Glutamatergic neuron (in vitro differentiated cells): ENCODE measurements around the gene DAPK1. TPM values are rescaled to one million over a fixed set of nuclear protein-coding genes. Genes with fewer than 3 reads are reported as not detected.

Experiments used
- DNase-seq: peaks from one replicate; pipeline ENCODE4 v3.0.0; 2022
- H3K27ac Mint-ChIP-seq: one replicate; pipeline ENCODE4 v1.8.0; 2020; ENCODE audit warnings: mild to moderate bottlenecking, mixed read lengths, inconsistent platforms; ENCODE audit not compliant: unreplicated experiment
- H3K27me3 Mint-ChIP-seq: one replicate; pipeline ENCODE4 v1.8.0; 2020; ENCODE audit warnings: mild to moderate bottlenecking, moderate library complexity, mixed read lengths, inconsistent platforms; ENCODE audit not compliant: unreplicated experiment
- H3K36me3 Mint-ChIP-seq: one replicate; pipeline ENCODE4 v1.8.0; 2020; ENCODE audit warnings: mild to moderate bottlenecking, mixed read lengths, inconsistent platforms; ENCODE audit not compliant: unreplicated experiment
- H3K4me1 Mint-ChIP-seq: one replicate; pipeline ENCODE4 v1.8.0; 2020; ENCODE audit warnings: mild to moderate bottlenecking, low read depth, mixed read lengths, inconsistent platforms; ENCODE audit not compliant: unreplicated experiment
- H3K4me3 Mint-ChIP-seq: one replicate; pipeline ENCODE4 v1.8.0; 2020; ENCODE audit warnings: mild to moderate bottlenecking, mixed read lengths, inconsistent platforms; ENCODE audit not compliant: unreplicated experiment
- H3K9me3 Mint-ChIP-seq: one replicate; pipeline ENCODE4 v1.8.0; 2020; ENCODE audit warnings: mild to moderate bottlenecking, moderate library complexity, mixed read lengths, inconsistent platforms; ENCODE audit not compliant: unreplicated experiment
- total RNA-seq: library from RNA; stranded (reverse); fragmentation: NEBNext Ultra II Directional; extraction: Animal tissue kit (Norgen Biotek cat#: 25700); gene quantifications from one replicate; pipeline ENCODE4 v1.2.1, GENCODE V29; 2021; ENCODE audit not compliant: unreplicated experiment
- TF ChIP-seq, protein P1 (sequence below): fragments of 200-600 bp; sonication (generic); IDR thresholded peaks from one replicate; pipeline ENCODE4 v1.5.0; 2021; ENCODE audit not compliant: partially characterized antibody, unreplicated experiment

DAPK1 gene
- total RNA-seq, 1 donor from 2014 or later: 384 TPM

DNA sequence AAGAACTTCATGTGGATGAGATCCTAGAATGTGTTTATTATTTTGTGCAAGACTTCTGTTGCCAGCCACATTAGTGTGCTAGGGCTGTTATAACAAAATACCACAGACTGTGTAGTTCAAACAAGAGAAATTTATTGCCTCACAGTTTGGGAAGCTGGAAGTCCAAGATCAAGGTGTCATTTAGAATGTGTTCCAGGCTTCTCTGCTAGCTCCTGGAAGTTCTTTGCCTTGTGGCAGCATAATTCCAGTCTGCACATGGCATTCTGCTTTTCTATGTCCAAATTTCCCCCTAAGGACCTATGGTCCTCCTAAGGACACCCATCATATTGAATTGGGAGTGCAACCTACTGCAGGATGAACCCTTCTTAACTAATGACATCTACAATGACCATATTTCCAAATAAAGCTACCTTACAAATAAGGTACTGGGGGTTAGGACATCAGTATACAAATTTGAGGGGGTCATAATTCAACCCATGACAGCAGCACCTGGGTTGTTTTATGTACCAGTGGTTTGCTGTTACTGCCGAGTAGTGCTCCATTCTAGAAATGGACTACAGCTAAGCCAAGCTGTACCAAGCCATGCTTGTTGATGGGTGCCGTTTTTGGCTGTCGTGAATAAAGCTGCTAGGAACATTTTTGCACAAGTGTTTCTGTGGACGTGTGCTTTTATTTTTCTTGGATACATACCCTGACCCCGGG is 52.7 kb downstream of the DAPK1 start:
- Mint-ChIP-seq H3K27ac (no peak overlapping the region), H3K4me1 (peaks cover 50% of the 10 kb centered on the region), H3K36me3 (peaks cover 4% of the 10 kb centered on the region)

DNA sequence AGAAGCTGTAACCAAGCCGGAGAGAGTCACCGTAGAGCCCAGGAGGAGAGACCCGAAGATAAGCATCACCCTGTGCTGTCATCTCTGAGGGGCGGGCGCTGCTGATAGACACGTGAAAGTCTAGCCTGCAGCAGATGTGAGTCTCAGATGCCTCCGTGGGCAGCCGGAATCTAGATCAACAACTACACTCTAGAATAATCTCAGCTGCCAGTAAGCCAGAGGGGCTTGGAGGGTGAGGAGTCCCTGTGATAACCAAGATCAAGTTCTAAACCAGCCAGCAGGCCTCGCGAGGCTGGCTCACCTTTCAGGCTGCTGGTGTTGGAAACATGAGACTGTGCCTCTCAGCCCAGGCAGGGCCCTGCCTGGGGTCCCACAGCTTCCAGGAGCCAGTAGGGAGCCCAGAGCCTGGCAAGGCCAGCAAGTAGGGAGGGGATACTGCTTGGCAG is 54.1 kb downstream of the DAPK1 start:
- Mint-ChIP-seq H3K9me3 (peaks cover 5% of the 10 kb centered on the region), H3K27ac (no peak overlapping the region), H3K4me3 (no peak overlapping the region), H3K36me3 (peaks cover 4% of the 10 kb centered on the region), H3K4me1 (peaks cover 46% of the 10 kb centered on the region), H3K27me3 (peaks cover 5% of the 10 kb centered on the region)
- TF ChIP-seq, protein P1, sequence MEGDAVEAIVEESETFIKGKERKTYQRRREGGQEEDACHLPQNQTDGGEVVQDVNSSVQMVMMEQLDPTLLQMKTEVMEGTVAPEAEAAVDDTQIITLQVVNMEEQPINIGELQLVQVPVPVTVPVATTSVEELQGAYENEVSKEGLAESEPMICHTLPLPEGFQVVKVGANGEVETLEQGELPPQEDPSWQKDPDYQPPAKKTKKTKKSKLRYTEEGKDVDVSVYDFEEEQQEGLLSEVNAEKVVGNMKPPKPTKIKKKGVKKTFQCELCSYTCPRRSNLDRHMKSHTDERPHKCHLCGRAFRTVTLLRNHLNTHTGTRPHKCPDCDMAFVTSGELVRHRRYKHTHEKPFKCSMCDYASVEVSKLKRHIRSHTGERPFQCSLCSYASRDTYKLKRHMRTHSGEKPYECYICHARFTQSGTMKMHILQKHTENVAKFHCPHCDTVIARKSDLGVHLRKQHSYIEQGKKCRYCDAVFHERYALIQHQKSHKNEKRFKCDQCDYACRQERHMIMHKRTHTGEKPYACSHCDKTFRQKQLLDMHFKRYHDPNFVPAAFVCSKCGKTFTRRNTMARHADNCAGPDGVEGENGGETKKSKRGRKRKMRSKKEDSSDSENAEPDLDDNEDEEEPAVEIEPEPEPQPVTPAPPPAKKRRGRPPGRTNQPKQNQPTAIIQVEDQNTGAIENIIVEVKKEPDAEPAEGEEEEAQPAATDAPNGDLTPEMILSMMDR: no peak
- DNase-seq: no peak

More for the DNA sequence above, 52.7 kb downstream of the DAPK1 start:
- H3K9me3 Mint-ChIP-seq: peaks cover 8% of the 10 kb centered on the region
- H3K4me3 Mint-ChIP-seq: no peak overlapping the region
- TF ChIP-seq, protein P1: no peak
- no peak for DNase-seq
- peaks cover 7% of the 10 kb centered on the region for H3K27me3 Mint-ChIP-seq

DNA sequence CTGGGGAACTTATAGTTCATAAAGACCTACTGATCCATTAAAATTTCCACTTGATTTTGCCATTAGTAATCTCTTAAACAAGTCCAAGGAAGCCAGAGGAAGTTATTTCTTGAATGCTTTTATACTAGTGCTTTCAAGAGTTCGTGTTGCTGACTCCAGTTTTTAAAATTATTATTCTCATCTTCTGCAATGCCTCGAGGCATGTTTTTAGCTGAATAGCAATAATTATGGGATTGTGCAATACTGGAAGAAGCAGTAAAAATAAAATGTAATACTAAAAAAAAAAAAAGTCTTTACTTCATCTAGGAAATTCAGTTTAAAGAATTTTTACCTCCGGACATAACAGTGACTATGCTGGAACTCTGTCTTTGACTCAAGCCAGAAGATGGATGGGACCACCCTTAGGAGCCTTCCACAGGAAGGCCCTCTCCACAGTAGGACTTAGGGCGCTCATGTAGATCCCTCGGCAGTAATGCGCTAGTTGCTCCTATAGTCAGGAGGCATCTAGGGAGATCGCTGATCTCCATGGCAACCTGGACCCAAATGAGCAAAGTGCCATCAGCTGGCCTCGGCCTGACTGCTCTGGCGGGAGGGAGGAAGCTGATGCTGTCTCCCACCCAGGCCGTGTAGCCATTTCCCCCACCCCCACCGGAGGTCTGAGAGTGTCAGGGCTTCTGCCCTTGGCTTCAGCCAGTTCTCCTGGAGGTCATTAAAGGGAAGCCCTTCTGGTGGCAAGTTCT is 56.7 kb downstream of the DAPK1 start:
- peak overlapping the region; percentile 75 for H3K27ac Mint-ChIP-seq
- no peaks in the 10 kb centered on the region for H3K36me3 Mint-ChIP-seq
- peaks cover 49% of the 10 kb centered on the region for H3K4me1 Mint-ChIP-seq
- H3K9me3 Mint-ChIP-seq: peaks cover 8% of the 10 kb centered on the region
- TF ChIP-seq, protein P1: no peak
- peak overlapping the region; percentile 38 for H3K4me3 Mint-ChIP-seq
- DNase-seq: peak; percentile 68
- peaks cover 2% of the 10 kb centered on the region for H3K27me3 Mint-ChIP-seq

DNA sequence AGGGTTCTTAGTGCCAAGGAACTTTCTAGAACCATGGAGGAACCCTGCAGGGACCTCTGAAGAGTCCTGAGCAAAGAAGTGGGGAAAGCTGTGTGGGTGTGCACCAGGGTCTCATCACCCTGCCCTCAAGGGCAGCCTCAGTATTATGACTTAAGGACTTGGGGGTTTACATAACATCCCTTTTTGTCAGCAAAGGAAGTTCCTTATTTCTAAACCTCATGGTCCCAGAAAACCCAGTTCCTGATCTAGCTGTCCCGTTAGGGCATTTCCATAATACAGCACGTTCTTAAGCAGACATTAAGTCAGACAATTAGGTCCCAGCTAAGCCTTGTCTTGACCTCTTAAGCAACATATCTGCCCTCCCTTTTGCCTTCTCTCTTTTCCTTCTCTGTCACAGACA is 57.3 kb downstream of the DAPK1 start:
- Mint-ChIP-seq H3K9me3 (peaks cover 8% of the 10 kb centered on the region), H3K4me3 (peak overlapping the region; percentile 38), H3K36me3 (no peaks in the 10 kb centered on the region), H3K27me3 (peaks cover 2% of the 10 kb centered on the region), H3K4me1 (peaks cover 46% of the 10 kb centered on the region), H3K27ac (no peak overlapping the region)
- DNase-seq: no peak
- TF ChIP-seq, protein P1: no peak

DNA sequence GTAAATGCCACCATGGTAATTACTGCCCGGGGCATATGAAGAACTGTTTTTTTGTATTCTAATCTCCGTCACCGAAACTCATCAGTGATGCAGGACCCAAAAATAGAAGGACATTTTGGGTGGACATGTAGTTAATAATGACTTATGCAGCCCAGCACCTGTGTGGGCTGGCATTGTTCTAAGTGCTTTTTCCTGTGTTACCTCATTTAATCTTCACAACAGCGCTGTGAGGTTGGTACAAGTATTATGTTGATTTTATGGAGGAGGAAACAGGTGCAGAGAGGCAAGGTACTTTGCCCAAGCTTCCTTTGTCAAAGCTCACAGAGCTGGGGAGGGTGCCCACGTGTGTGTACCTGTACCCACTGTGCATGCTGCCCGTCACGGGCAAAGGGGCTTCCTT is 58.4 kb downstream of the DAPK1 start:
- Mint-ChIP-seq H3K27ac (no peak overlapping the region), H3K27me3 (peaks cover 2% of the 10 kb centered on the region), H3K4me1 (peaks cover 43% of the 10 kb centered on the region), H3K4me3 (no peak overlapping the region), H3K36me3 (no peaks in the 10 kb centered on the region), H3K9me3 (peaks cover 9% of the 10 kb centered on the region)
- TF ChIP-seq, protein P1: no peak
- no peak for DNase-seq
